HEK293 (cell line): ENCODE data around the gene RBBP8NL.
A peak's percentile ranks its signal among the peaks of the same experiment; 100 is the strongest.

Source experiments
- GFI1B ChIP-seq: fragments of 450-650 bp; formaldehyde crosslinking; IDR thresholded peaks from 2 replicates; pipeline ENCODE4 v1.5.1; 2016; ENCODE audit warnings: missing biosample characterization, missing genetic modification characterization
- GLIS2 ChIP-seq: fragments of 450-650 bp; formaldehyde crosslinking; IDR thresholded peaks from 2 replicates; pipeline ENCODE4 v1.5.1; 2016; ENCODE audit warnings: missing biosample characterization, missing genetic modification characterization
- YY1 ChIP-seq: fragments of 450-650 bp; formaldehyde crosslinking; IDR thresholded peaks from 2 replicates; pipeline ENCODE4 v1.5.1; 2018; ENCODE audit warnings: missing biosample characterization, missing genetic modification characterization
- ZBTB17 ChIP-seq: fragments of 450-650 bp; formaldehyde crosslinking; IDR thresholded peaks from 2 replicates; pipeline ENCODE4 v1.5.1; 2016; ENCODE audit warnings: missing biosample characterization, missing genetic modification characterization
- ZBTB20 ChIP-seq: fragments of 450-650 bp; formaldehyde crosslinking; IDR thresholded peaks from 2 replicates; pipeline ENCODE4 v1.5.1; 2016; ENCODE audit warnings: missing biosample characterization, missing genetic modification characterization
- ZFHX2 ChIP-seq: fragments of 450-650 bp; formaldehyde crosslinking; conservative IDR thresholded peaks from 2 replicates; pipeline ENCODE4 v1.5.1; 2016; ENCODE audit warnings: missing biosample characterization, missing genetic modification characterization
- ZNF114 ChIP-seq: fragments of 450-650 bp; formaldehyde crosslinking; IDR thresholded peaks from 2 replicates; pipeline ENCODE4 v1.5.0; 2017; ENCODE audit warnings: missing biosample characterization, missing genetic modification characterization
- ZNF174 ChIP-seq: fragments of 450-650 bp; formaldehyde crosslinking; IDR thresholded peaks from 2 replicates; pipeline ENCODE4 v1.5.0; 2017; ENCODE audit warnings: missing biosample characterization, mild to moderate bottlenecking, missing genetic modification characterization
- ZNF202 ChIP-seq: fragments of 450-650 bp; formaldehyde crosslinking; IDR thresholded peaks from 2 replicates; pipeline ENCODE4 v1.5.1; 2016; ENCODE audit warnings: missing biosample characterization, missing genetic modification characterization, borderline replicate concordance
- ZNF335 ChIP-seq: fragments of 450-650 bp; formaldehyde crosslinking; conservative IDR thresholded peaks from 2 replicates; pipeline ENCODE4 v1.5.1; 2016; ENCODE audit warnings: missing biosample characterization, missing genetic modification characterization
- ZNF341 ChIP-seq: fragments of 450-650 bp; formaldehyde crosslinking; IDR thresholded peaks from 2 replicates; pipeline ENCODE4; 2016; ENCODE audit warnings: low read depth, missing biosample characterization, missing genetic modification characterization
- ZNF366 ChIP-seq: fragments of 450-650 bp; formaldehyde crosslinking; conservative IDR thresholded peaks from 2 replicates; pipeline ENCODE4 v1.5.1; 2016; ENCODE audit warnings: missing biosample characterization, missing genetic modification characterization
- ZNF394 ChIP-seq: fragments of 450-650 bp; formaldehyde crosslinking; IDR thresholded peaks from 2 replicates; pipeline ENCODE4 v1.5.1; 2016; ENCODE audit warnings: missing biosample characterization, missing genetic modification characterization, mild to moderate bottlenecking, moderate library complexity, borderline replicate concordance
- ZNF426 ChIP-seq: fragments of 450-650 bp; formaldehyde crosslinking; IDR thresholded peaks from 2 replicates; pipeline ENCODE4 v1.5.1; 2017; ENCODE audit warnings: missing biosample characterization, missing genetic modification characterization, mild to moderate bottlenecking, inconsistent platforms, moderate library complexity
- ZNF473 ChIP-seq: fragments of 450-650 bp; formaldehyde crosslinking; IDR thresholded peaks from 2 replicates; pipeline ENCODE4 v1.5.1; 2017; ENCODE audit warnings: missing biosample characterization, missing genetic modification characterization
- ZNF530 ChIP-seq: fragments of 450-650 bp; formaldehyde crosslinking; IDR thresholded peaks from 2 replicates; pipeline ENCODE4 v1.5.1; 2016; ENCODE audit warnings: low read depth, missing biosample characterization, missing genetic modification characterization
- ZNF560 ChIP-seq: fragments of 450-650 bp; formaldehyde crosslinking; IDR thresholded peaks from 2 replicates; pipeline ENCODE4 v1.5.1; 2017; ENCODE audit warnings: missing biosample characterization, missing genetic modification characterization, borderline replicate concordance
- ZNF600 ChIP-seq: fragments of 450-650 bp; formaldehyde crosslinking; IDR thresholded peaks from 2 replicates; pipeline ENCODE4 v1.5.1; 2016; ENCODE audit warnings: missing biosample characterization, missing genetic modification characterization
- ZNF658 ChIP-seq: fragments of 450-650 bp; formaldehyde crosslinking; IDR thresholded peaks from 2 replicates; pipeline ENCODE4; 2016; ENCODE audit warnings: missing biosample characterization, missing genetic modification characterization
- ZNF660 ChIP-seq: fragments of 450-650 bp; IDR thresholded peaks from 2 replicates; pipeline ENCODE4 v1.5.1; 2018; ENCODE audit warnings: missing biosample characterization, mild to moderate bottlenecking, missing genetic modification characterization
- ZNF777 ChIP-seq: fragments of 450-650 bp; formaldehyde crosslinking; IDR thresholded peaks from 2 replicates; pipeline ENCODE4 v1.5.1; 2017; ENCODE audit warnings: missing biosample characterization, missing genetic modification characterization, borderline replicate concordance
- ZNF791 ChIP-seq: fragments of 450-650 bp; formaldehyde crosslinking; IDR thresholded peaks from 2 replicates; pipeline ENCODE4 v1.5.1; 2016; ENCODE audit warnings: missing biosample characterization, missing genetic modification characterization
- ZNF792 ChIP-seq: fragments of 450-650 bp; formaldehyde crosslinking; IDR thresholded peaks from 2 replicates; pipeline ENCODE4 v1.5.1; 2016; ENCODE audit warnings: missing biosample characterization, missing genetic modification characterization
- ZSCAN16 ChIP-seq: fragments of 450-650 bp; formaldehyde crosslinking; IDR thresholded peaks from 2 replicates; pipeline ENCODE4 v1.5.1; 2016; ENCODE audit warnings: missing biosample characterization, missing genetic modification characterization
- TF ChIP-seq, protein P1 (sequence below): fragments of 450-650 bp; formaldehyde crosslinking; IDR thresholded peaks from 2 replicates; pipeline ENCODE4 v1.5.1; 2016; ENCODE audit warnings: missing biosample characterization, missing genetic modification characterization
- TF ChIP-seq, protein P2 (sequence below): fragments of 450-650 bp; formaldehyde crosslinking; IDR thresholded peaks from 2 replicates; pipeline ENCODE4 v1.5.1; 2016; ENCODE audit warnings: missing biosample characterization, missing genetic modification characterization
- TF ChIP-seq, protein P3 (sequence below): fragments of 450-650 bp; formaldehyde crosslinking; optimal IDR thresholded peaks from 2 replicates; pipeline ENCODE3; 2016; ENCODE audit warnings: missing biosample characterization, mild to moderate bottlenecking, missing genetic modification characterization
- TF ChIP-seq, protein P4 (sequence below): fragments of 450-650 bp; formaldehyde crosslinking; IDR thresholded peaks from 2 replicates; pipeline ENCODE4 v1.5.1; 2017; ENCODE audit warnings: missing biosample characterization, mild to moderate bottlenecking, missing genetic modification characterization, moderate library complexity

RBBP8NL gene

DNA sequence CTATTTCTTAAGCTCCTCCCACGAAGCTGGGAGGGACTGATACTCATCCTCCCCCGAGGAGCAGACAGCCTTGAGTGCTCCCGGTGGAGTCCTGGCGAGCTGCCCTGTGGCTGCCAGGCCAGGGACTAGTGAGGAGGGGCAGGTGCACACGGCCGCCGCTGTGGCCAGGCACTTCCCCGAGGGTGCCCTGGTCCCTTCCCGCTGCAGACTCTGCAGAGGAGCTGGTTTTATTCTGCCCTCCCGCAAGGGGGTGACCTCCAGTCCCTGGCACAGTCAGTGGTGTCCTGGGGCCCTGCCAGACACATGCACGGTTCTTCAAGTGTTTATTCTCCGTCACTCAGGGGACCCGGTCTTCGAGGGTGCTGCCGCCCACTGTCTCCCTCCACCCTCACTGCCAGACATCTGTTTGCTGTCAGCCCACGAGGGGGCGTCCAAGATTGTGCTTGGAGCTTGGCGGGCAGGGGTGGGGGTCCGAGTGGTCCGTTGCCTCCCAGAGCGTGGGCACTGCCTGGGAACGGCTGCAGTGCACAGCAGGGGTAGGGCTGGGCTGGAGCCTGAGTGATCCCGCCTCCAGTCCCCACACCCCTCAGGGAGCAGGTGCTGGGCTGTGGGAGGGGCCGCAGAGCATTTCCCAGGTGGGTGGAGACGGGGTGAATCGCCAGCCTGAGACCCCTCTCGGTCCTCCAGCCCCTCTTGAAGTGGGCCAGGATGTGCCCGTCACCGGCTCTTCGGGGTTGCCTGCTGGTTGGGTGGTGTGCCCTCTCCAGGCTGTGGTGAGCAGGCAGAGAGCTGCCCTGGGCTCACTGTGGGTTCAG lies 17.2 kb downstream of the RBBP8NL start (continued):
- TF ChIP-seq ZNF473 (tag by site-specific recombination): no peak
- TF ChIP-seq, protein P1, sequence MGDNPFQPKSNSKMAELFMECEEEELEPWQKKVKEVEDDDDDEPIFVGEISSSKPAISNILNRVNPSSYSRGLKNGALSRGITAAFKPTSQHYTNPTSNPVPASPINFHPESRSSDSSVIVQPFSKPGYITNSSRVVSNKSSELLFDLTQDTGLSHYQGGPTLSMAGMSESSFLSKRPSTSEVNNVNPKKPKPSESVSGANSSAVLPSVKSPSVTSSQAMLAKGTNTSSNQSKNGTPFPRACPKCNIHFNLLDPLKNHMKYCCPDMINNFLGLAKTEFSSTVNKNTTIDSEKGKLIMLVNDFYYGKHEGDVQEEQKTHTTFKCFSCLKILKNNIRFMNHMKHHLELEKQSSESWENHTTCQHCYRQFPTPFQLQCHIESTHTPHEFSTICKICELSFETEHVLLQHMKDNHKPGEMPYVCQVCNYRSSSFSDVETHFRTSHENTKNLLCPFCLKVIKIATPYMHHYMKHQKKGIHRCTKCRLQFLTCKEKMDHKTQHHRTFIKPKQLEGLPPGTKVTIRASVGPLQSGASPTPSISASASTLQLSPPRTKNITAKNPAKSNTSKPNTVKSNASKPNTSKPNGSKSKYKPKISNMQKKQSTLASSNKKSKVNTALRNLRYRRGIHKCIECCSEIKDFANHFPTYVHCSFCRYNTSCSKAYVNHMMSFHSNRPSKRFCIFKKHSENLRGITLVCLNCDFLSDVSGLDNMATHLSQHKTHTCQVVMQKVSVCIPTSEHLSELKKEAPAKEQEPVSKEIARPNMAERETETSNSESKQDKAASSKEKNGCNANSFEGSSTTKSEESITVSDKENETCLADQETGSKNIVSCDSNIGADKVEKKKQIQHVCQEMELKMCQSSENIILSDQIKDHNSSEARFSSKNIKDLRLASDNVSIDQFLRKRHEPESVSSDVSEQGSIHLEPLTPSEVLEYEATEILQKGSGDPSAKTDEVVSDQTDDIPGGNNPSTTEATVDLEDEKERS: no peak
- peak; percentile 17; the same call in 1 of the 2 replicates for TF ChIP-seq ZNF394
- TF ChIP-seq ZBTB17 (tag by site-specific recombination): peak; percentile 56; the same call in 1 of the 2 replicates
- peak; percentile 72 for TF ChIP-seq ZBTB20 (tag by site-specific recombination)
- peak; percentile 100 for TF ChIP-seq ZNF335
- no peak for TF ChIP-seq YY1
- TF ChIP-seq, protein P2, sequence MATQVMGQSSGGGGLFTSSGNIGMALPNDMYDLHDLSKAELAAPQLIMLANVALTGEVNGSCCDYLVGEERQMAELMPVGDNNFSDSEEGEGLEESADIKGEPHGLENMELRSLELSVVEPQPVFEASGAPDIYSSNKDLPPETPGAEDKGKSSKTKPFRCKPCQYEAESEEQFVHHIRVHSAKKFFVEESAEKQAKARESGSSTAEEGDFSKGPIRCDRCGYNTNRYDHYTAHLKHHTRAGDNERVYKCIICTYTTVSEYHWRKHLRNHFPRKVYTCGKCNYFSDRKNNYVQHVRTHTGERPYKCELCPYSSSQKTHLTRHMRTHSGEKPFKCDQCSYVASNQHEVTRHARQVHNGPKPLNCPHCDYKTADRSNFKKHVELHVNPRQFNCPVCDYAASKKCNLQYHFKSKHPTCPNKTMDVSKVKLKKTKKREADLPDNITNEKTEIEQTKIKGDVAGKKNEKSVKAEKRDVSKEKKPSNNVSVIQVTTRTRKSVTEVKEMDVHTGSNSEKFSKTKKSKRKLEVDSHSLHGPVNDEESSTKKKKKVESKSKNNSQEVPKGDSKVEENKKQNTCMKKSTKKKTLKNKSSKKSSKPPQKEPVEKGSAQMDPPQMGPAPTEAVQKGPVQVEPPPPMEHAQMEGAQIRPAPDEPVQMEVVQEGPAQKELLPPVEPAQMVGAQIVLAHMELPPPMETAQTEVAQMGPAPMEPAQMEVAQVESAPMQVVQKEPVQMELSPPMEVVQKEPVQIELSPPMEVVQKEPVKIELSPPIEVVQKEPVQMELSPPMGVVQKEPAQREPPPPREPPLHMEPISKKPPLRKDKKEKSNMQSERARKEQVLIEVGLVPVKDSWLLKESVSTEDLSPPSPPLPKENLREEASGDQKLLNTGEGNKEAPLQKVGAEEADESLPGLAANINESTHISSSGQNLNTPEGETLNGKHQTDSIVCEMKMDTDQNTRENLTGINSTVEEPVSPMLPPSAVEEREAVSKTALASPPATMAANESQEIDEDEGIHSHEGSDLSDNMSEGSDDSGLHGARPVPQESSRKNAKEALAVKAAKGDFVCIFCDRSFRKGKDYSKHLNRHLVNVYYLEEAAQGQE (tag by site-specific recombination): no peak
- no peak for TF ChIP-seq ZNF791 (tag by site-specific recombination)
- no peak for TF ChIP-seq ZNF114 (tag by site-specific recombination)
- TF ChIP-seq ZNF426 (tag by site-specific recombination): no peak
- TF ChIP-seq ZNF600 (tag by site-specific recombination): peak; percentile 58
- no peak for TF ChIP-seq ZNF660 (tag by site-specific recombination)
- TF ChIP-seq GFI1B (tag by site-specific recombination): no peak
- TF ChIP-seq ZNF341 (tag by site-specific recombination): peak; percentile 91
- TF ChIP-seq ZNF530 (tag by site-specific recombination): no peak
- TF ChIP-seq, protein P3, sequence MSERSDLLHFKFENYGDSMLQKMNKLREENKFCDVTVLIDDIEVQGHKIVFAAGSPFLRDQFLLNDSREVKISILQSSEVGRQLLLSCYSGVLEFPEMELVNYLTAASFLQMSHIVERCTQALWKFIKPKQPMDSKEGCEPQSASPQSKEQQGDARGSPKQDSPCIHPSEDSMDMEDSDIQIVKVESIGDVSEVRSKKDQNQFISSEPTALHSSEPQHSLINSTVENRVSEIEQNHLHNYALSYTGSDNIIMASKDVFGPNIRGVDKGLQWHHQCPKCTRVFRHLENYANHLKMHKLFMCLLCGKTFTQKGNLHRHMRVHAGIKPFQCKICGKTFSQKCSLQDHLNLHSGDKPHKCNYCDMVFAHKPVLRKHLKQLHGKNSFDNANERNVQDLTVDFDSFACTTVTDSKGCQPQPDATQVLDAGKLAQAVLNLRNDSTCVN (tag by site-specific recombination): peak; percentile 39
- TF ChIP-seq ZNF202 (tag by site-specific recombination): no peak
- TF ChIP-seq ZSCAN16 (tag by site-specific recombination): no peak
- no peak for TF ChIP-seq ZNF174 (tag by site-specific recombination)
- no peak for TF ChIP-seq ZNF792 (tag by site-specific recombination)
- no peak for TF ChIP-seq ZNF366 (tag by site-specific recombination)
- TF ChIP-seq ZNF777 (tag by site-specific recombination): no peak
- no peak for TF ChIP-seq ZNF560 (tag by site-specific recombination)
- peak; percentile 98 for TF ChIP-seq ZFHX2 (tag by site-specific recombination)
- TF ChIP-seq GLIS2 (tag by site-specific recombination): peak; percentile 86
- TF ChIP-seq, protein P4, sequence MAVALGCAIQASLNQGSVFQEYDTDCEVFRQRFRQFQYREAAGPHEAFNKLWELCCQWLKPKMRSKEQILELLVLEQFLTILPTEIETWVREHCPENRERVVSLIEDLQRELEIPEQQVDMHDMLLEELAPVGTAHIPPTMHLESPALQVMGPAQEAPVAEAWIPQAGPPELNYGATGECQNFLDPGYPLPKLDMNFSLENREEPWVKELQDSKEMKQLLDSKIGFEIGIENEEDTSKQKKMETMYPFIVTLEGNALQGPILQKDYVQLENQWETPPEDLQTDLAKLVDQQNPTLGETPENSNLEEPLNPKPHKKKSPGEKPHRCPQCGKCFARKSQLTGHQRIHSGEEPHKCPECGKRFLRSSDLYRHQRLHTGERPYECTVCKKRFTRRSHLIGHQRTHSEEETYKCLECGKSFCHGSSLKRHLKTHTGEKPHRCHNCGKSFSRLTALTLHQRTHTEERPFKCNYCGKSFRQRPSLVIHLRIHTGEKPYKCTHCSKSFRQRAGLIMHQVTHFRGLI: 0 out of 2 replicates have a peak, but pooled peaks have one; percentile 11
- no peak for TF ChIP-seq ZNF658 (tag by site-specific recombination)
